GM12878 (cell line): ENCODE data around the gene IGIP. TPM values are rescaled to one million over a fixed set of nuclear protein-coding genes. Genes with fewer than 3 reads are reported as not detected.

Source experiments
- ATAC-seq: fragments of 200-7000 bp; cut with Tn5 transposase; 3 replicates; pipeline ENCODE4 v1.9.1; 2020; ENCODE audit warnings: mild to moderate bottlenecking, moderate library complexity
- BruUV-seq: library from RNA; stranded (reverse); fragments of 400-500 nt; replicated peaks from 2 replicates; lab custom pipeline; 2021; lab: Mats Ljungman, UMichigan
- CTCF ChIA-PET: fragments of 300-600 bp; sonication (Branson Sonifier 250); formaldehyde crosslinking; extraction: SDS; loops from one replicate; lab custom pipeline; 2021; ENCODE audit warnings: inconsistent platforms; lab: Yijun Ruan, JAX
- POLR2A ChIA-PET: fragments of 350-600 bp; formaldehyde crosslinking; extraction: SDS; loops from one replicate; lab custom pipeline; 2021; ENCODE audit warnings: inconsistent platforms; lab: Charles Lee
- RAD21 ChIA-PET: fragments of 300-600 bp; sonication (Branson Sonifier 250); formaldehyde crosslinking; loops from one replicate; lab custom pipeline; 2023; ENCODE audit warnings: antibody characterized with exemption; ENCODE audit not compliant: unreplicated experiment; lab: Charles Lee
- SMC1A ChIA-PET: fragments of 300-600 bp; sonication (Branson Sonifier 250); formaldehyde crosslinking; loops from one replicate; lab custom pipeline; 2023; ENCODE audit not compliant: unreplicated experiment, uncharacterized antibody; lab: Charles Lee
- DNase-seq: peaks from one replicate; pipeline ENCODE4 v3.0.0-alpha.2; 2011; ENCODE audit warnings: low read depth, low spot score
- FAIRE-seq: peaks from 3 replicates; lab custom pipeline; 2011; peaks lifted over from hg19 to GRCh38; lab: Jason Lieb, UNC
- H2AFZ ChIP-seq: 2 replicates; pipeline ENCODE4 v1.6.0; 2011; ENCODE audit warnings: low read depth, low read length, control low read depth; ENCODE audit not compliant: control insufficient read depth
- H3K27ac ChIP-seq: 2 replicates; pipeline ENCODE4 v1.5.1; 2011; ENCODE audit warnings: control low read depth; ENCODE audit not compliant: control insufficient read depth, insufficient read depth
- H3K27me3 ChIP-seq, 2 experiments: replicated peaks in 1 of 2; 2 replicates each; pipeline versions ENCODE4 v1.6.0 to v1.6.1; 2011; ENCODE audit warnings: low read length in 1 of 2; ENCODE audit not compliant: control insufficient read depth in 2 of 2, insufficient read depth in 2 of 2
- H3K36me3 ChIP-seq, 2 experiments: 2 replicates each; pipeline ENCODE4 v1.5.1; 2011; ENCODE audit warnings: low read length in 1 of 2; ENCODE audit not compliant: control insufficient read depth in 2 of 2, insufficient read depth in 2 of 2
- H3K4me1 ChIP-seq: 2 replicates; pipeline ENCODE4 v1.6.1; 2011; ENCODE audit warnings: mild to moderate bottlenecking, low read length, moderate library complexity, mixed read lengths; ENCODE audit not compliant: control insufficient read depth, insufficient read depth
- H3K4me2 ChIP-seq: 2 replicates; pipeline ENCODE4 v1.6.0; 2011; ENCODE audit warnings: control low read depth; ENCODE audit not compliant: control insufficient read depth, insufficient read depth
- H3K4me3 ChIP-seq: fragments of 200-600 bp; sonication (generic); 2 replicates; pipeline ENCODE4 v1.5.1; 2016
- H3K79me2 ChIP-seq: 2 replicates; pipeline ENCODE4 v1.6.0; 2011; ENCODE audit warnings: low read length; ENCODE audit not compliant: control insufficient read depth, insufficient read depth
- H3K9ac ChIP-seq: 2 replicates; pipeline ENCODE4 v1.8.0; 2011; ENCODE audit warnings: low read length, control low read depth, mixed read lengths; ENCODE audit not compliant: control insufficient read depth, insufficient read depth
- H3K9me3 ChIP-seq: replicated peaks from 3 replicates; pipeline ENCODE4 v1.5.1; 2011; ENCODE audit warnings: mild to moderate bottlenecking, low read length; ENCODE audit not compliant: control insufficient read depth, insufficient read depth
- H4K20me1 ChIP-seq: 2 replicates; pipeline ENCODE4 v1.6.0; 2011; ENCODE audit not compliant: control insufficient read depth, insufficient read depth
- RB1 ChIP-seq: fragments of 450-650 bp; formaldehyde crosslinking; IDR thresholded peaks from 2 replicates; pipeline ENCODE4 v1.6.1; 2017; ENCODE audit warnings: mild to moderate bottlenecking, borderline replicate concordance
- ZNF384 ChIP-seq: IDR thresholded peaks from 2 replicates; pipeline ENCODE4 v1.6.1; 2012; ENCODE audit warnings: low read depth, mild to moderate bottlenecking, low read length, improper control_type of control experiment, borderline replicate concordance
- WGBS: methylation state at CpG from one replicate; pipeline ENCODE4 v1.1.6; 2016; ENCODE audit warnings: low lambda C conversion rate; ENCODE audit not compliant: insufficient replicate concordance, insufficient coverage; ENCODE audit errors: missing lambda C conversion rate; 5-methylcytosine and 5-hydroxymethylcytosine counted together
- in situ Hi-C: fragments of 300-500 bp; cut with MboI; formaldehyde crosslinking; loops from 9 replicates; pipeline ENCODE4 v1.14.3; 2018; ENCODE audit warnings: mixed read lengths
- intact Hi-C: fragments of 100-400 bp; cut with micrococcal nuclease; formaldehyde crosslinking; loops from one replicate; pipeline ENCODE4 v1.14.2; 2022; ENCODE audit not compliant: unreplicated experiment
- polyA plus RNA-seq, 11 experiments: library from polyadenylated mRNA; depleted of rRNA in 4 of 11; unstranded in 6 of 11; stranded (reverse) in 5 of 11; fragments of >200 nt; fragmentation: Nextera tagmentation in 4 of 11; fragmentation: Illumina TruSeq in 1 of 11; extraction: Ambion mirVana in 4 of 11; extraction: Trizol in 1 of 11; gene quantifications; 1 replicate in 1 of 11; 2 replicates in 10 of 11; pipeline versions ENCODE4 v1.2.1 to v1.2.3, GENCODE V29; 2011 to 2016; ENCODE audit warnings: inconsistent platforms in 2 of 11, missing spikeins in 2 of 11, low read depth in 1 of 11
- total RNA-seq, 4 experiments: library from RNA; depleted of rRNA in 3 of 4; stranded (reverse); fragments of >200 nt in 3 of 4; fragmentation: Illumina TruSeq in 1 of 4; extraction: Trizol in 1 of 4; gene quantifications; 2 replicates each; pipeline versions ENCODE4 v1.2.1 to v1.2.3, GENCODE V29; 2013 to 2021

IGIP gene
- total and polyA plus RNA-seq, 10 of the 15 experiments (the other 5 are each of a cell fraction or from before 2014, with no cell fraction given): 0.58 to 3.3 (median 1.9) TPM

- FAIRE-seq (no peak), DNase-seq (no peak), ATAC-seq (no peak)
- Histone ChIP-seq H2AFZ (no peak overlapping the region), H3K4me1 (peaks cover 22% of the 10 kb centered on the region), H3K9me3 (no peaks in the 10 kb centered on the region), H3K79me2 (peaks cover 9% of the 10 kb centered on the region), H3K27me3 (no peaks in the 10 kb centered on the region), H4K20me1 (no peaks in the 10 kb centered on the region), H3K27ac (no peak overlapping the region), H3K4me3 (no peak overlapping the region), H3K9ac (no peak overlapping the region), H3K36me3 (no peaks in the 10 kb centered on the region), H3K4me2 (no peak overlapping the region)
- CTCF ChIA-PET: interaction anchor here (0.6 to 3.7 kb wide), 13 partner anchors 9 to 906 kb away, joined by 3 to 17 read pairs (median 4); no protein-coding TSS in a partner anchor
- WGBS: 84% methylated on average over 6 of the region's 6 CpGs
- in situ Hi-C loops: no loop called here
- SMC1A ChIA-PET: interaction anchor here (0.5 to 1.6 kb wide), 7 partner anchors 9 to 461 kb away, joined by 3 to 6 read pairs (median 3); partner anchors contain the start of gene TMCO6
- POLR2A ChIA-PET: interaction anchor here (0.7 to 1.6 kb wide), 10 partner anchors 9 to 1145 kb away, joined by 3 to 10 read pairs (median 6); no protein-coding TSS in a partner anchor
- TF ChIP-seq ZNF384 (0 out of 2 replicates have a peak, but pooled peaks have one; percentile 47), RB1 (no peak)
- RAD21 ChIA-PET: interaction anchor here (1.2 to 2.3 kb wide), 3 partner anchors 9 to 63 kb away, joined by 3 to 7 read pairs (median 3); no protein-coding TSS in a partner anchor
- BruUV-seq: no TSS peak
- intact Hi-C loops: loop anchor here (5.0 kb wide), 1 partner anchor 179 kb away; no protein-coding TSS in a partner anchor
Observed at GRCh38 chr5:140178482-140179116, 52.9 kb downstream of the IGIP start.

Other genes starting within 250 kb of the IGIP start
- gene NRG2, start 82.6 kb upstream of the IGIP start, total RNA-seq (2014; rRNA removed): 19.7 and 20.3 TPM in 2 replicates
- gene NRG2, start 82.6 kb upstream of the IGIP start, total RNA-seq (2014; rRNA removed; fragmentation: Illumina TruSeq; extraction: Trizol): 10.8 and 11.9 TPM in 2 replicates
- gene NRG2, start 82.6 kb upstream of the IGIP start, total RNA-seq (2021): 21.0 and 21.7 TPM in 2 replicates
- gene NRG2, start 82.6 kb upstream of the IGIP start, polyA plus RNA-seq (2011; rRNA removed): 3.2 and 7.3 TPM in 2 replicates
- gene NRG2, start 82.6 kb upstream of the IGIP start, polyA plus RNA-seq (2014; fragmentation: Illumina TruSeq; extraction: Trizol): 4.9 and 11.8 TPM in 2 replicates
- gene NRG2, start 82.6 kb upstream of the IGIP start, polyA plus RNA-seq (2014; fragmentation: Nextera tagmentation; extraction: Ambion mirVana): under 1 TPM; 0.10 to 0.15 TPM
- gene NRG2, start 82.6 kb upstream of the IGIP start, polyA plus RNA-seq (2014; rRNA removed): 15.4 and 18.7 TPM in 2 replicates
- gene NRG2, start 82.6 kb upstream of the IGIP start, polyA plus RNA-seq (2016; fragmentation: Nextera tagmentation; extraction: Ambion mirVana): 1 to 10 TPM; 3.1 to 3.7 TPM
- 11.7 and 11.9 TPM in 2 replicates for gene PURA, start 11.8 kb upstream of the IGIP start, total RNA-seq (2014; rRNA removed)
- 6.3 and 6.9 TPM in 2 replicates for gene PURA, start 11.8 kb upstream of the IGIP start, total RNA-seq (2014; rRNA removed; fragmentation: Illumina TruSeq; extraction: Trizol)
- 11.8 TPM in 2 replicates for gene PURA, start 11.8 kb upstream of the IGIP start, total RNA-seq (2021)
- 4.9 and 6.8 TPM in 2 replicates for gene PURA, start 11.8 kb upstream of the IGIP start, polyA plus RNA-seq (2011; rRNA removed)
- 6.7 and 7.8 TPM in 2 replicates for gene PURA, start 11.8 kb upstream of the IGIP start, polyA plus RNA-seq (2014; fragmentation: Illumina TruSeq; extraction: Trizol)
- gene PURA, start 11.8 kb upstream of the IGIP start, polyA plus RNA-seq (2014; fragmentation: Nextera tagmentation; extraction: Ambion mirVana): 1 to 10 TPM; 3.7 to 4.1 TPM
- gene PURA, start 11.8 kb upstream of the IGIP start, polyA plus RNA-seq (2014; rRNA removed): 5.9 and 7.5 TPM in 2 replicates
- 1 to 10 TPM; 3.3 to 5.6 TPM for gene PURA, start 11.8 kb upstream of the IGIP start, polyA plus RNA-seq (2016; fragmentation: Nextera tagmentation; extraction: Ambion mirVana)
- gene CYSTM1, start 49.3 kb downstream of the IGIP start, total RNA-seq (2014; rRNA removed): 97.8 and 105 TPM in 2 replicates
- gene CYSTM1, start 49.3 kb downstream of the IGIP start, total RNA-seq (2014; rRNA removed; fragmentation: Illumina TruSeq; extraction: Trizol): 81.4 and 90.2 TPM in 2 replicates
- 52.7 and 59.8 TPM in 2 replicates for gene CYSTM1, start 49.3 kb downstream of the IGIP start, total RNA-seq (2021)
- 91.3 and 120 TPM in 2 replicates for gene CYSTM1, start 49.3 kb downstream of the IGIP start, polyA plus RNA-seq (2011; rRNA removed)
- gene CYSTM1, start 49.3 kb downstream of the IGIP start, polyA plus RNA-seq (2014; fragmentation: Illumina TruSeq; extraction: Trizol): 71.3 and 92.5 TPM in 2 replicates
- gene CYSTM1, start 49.3 kb downstream of the IGIP start, polyA plus RNA-seq (2014; fragmentation: Nextera tagmentation; extraction: Ambion mirVana): 100 to 1,000 TPM; 204 to 261 TPM
- 103 and 112 TPM in 2 replicates for gene CYSTM1, start 49.3 kb downstream of the IGIP start, polyA plus RNA-seq (2014; rRNA removed)
- 10 to 100 TPM; 67.5 to 85.4 TPM for gene CYSTM1, start 49.3 kb downstream of the IGIP start, polyA plus RNA-seq (2016; fragmentation: Nextera tagmentation; extraction: Ambion mirVana)
- 79.9 and 86.9 TPM in 2 replicates for gene PFDN1, start 177.2 kb downstream of the IGIP start, total RNA-seq (2014; rRNA removed)
- 73.0 and 91.1 TPM in 2 replicates for gene PFDN1, start 177.2 kb downstream of the IGIP start, total RNA-seq (2014; rRNA removed; fragmentation: Illumina TruSeq; extraction: Trizol)
- gene PFDN1, start 177.2 kb downstream of the IGIP start, total RNA-seq (2021): 58.5 and 62.9 TPM in 2 replicates
- gene PFDN1, start 177.2 kb downstream of the IGIP start, polyA plus RNA-seq (2011; rRNA removed): 63.8 and 65.9 TPM in 2 replicates
- 150 and 190 TPM in 2 replicates for gene PFDN1, start 177.2 kb downstream of the IGIP start, polyA plus RNA-seq (2014; fragmentation: Illumina TruSeq; extraction: Trizol)
- 100 to 1,000 TPM; 192 to 193 TPM for gene PFDN1, start 177.2 kb downstream of the IGIP start, polyA plus RNA-seq (2014; fragmentation: Nextera tagmentation; extraction: Ambion mirVana)
- 85.8 and 86.8 TPM in 2 replicates for gene PFDN1, start 177.2 kb downstream of the IGIP start, polyA plus RNA-seq (2014; rRNA removed)
- gene PFDN1, start 177.2 kb downstream of the IGIP start, polyA plus RNA-seq (2016; fragmentation: Nextera tagmentation; extraction: Ambion mirVana): 100 to 1,000 TPM; 112 to 131 TPM
- gene HBEGF, start 220.7 kb downstream of the IGIP start, total RNA-seq (2014; rRNA removed): 2.5 and 3.1 TPM in 2 replicates
- 2.5 and 2.9 TPM in 2 replicates for gene HBEGF, start 220.7 kb downstream of the IGIP start, total RNA-seq (2014; rRNA removed; fragmentation: Illumina TruSeq; extraction: Trizol)
- gene HBEGF, start 220.7 kb downstream of the IGIP start, total RNA-seq (2021): 2.6 and 2.7 TPM in 2 replicates
- gene HBEGF, start 220.7 kb downstream of the IGIP start, polyA plus RNA-seq (2011; rRNA removed): 2.2 and 2.5 TPM in 2 replicates
- 3.1 and 4.5 TPM in 2 replicates for gene HBEGF, start 220.7 kb downstream of the IGIP start, polyA plus RNA-seq (2014; fragmentation: Illumina TruSeq; extraction: Trizol)
- 1 to 10 TPM in 1 of 2 experiments, under 1 TPM in 1; 0.87 to 1.5 TPM for gene HBEGF, start 220.7 kb downstream of the IGIP start, polyA plus RNA-seq (2014; fragmentation: Nextera tagmentation; extraction: Ambion mirVana)
- gene HBEGF, start 220.7 kb downstream of the IGIP start, polyA plus RNA-seq (2014; rRNA removed): 1.6 and 2.0 TPM in 2 replicates
- 1 to 10 TPM; 1.3 to 1.6 TPM for gene HBEGF, start 220.7 kb downstream of the IGIP start, polyA plus RNA-seq (2016; fragmentation: Nextera tagmentation; extraction: Ambion mirVana)
- gene SLC4A9, start 234.3 kb downstream of the IGIP start, total RNA-seq (2014; rRNA removed): 0.05 TPM in 1 of 2 replicates, not detected in the other
- gene SLC4A9, start 234.3 kb downstream of the IGIP start, total RNA-seq (2014; rRNA removed; fragmentation: Illumina TruSeq; extraction: Trizol): not detected in 2 replicates
- 0.05 TPM in 1 of 2 replicates, not detected in the other for gene SLC4A9, start 234.3 kb downstream of the IGIP start, total RNA-seq (2021)
- gene SLC4A9, start 234.3 kb downstream of the IGIP start, polyA plus RNA-seq (2011; rRNA removed): not detected in 2 replicates
- gene SLC4A9, start 234.3 kb downstream of the IGIP start, polyA plus RNA-seq (2014; fragmentation: Illumina TruSeq; extraction: Trizol): not detected in 2 replicates
- under 1 TPM in 1 of 2 experiments, not detected in 1; 0.05 TPM for gene SLC4A9, start 234.3 kb downstream of the IGIP start, polyA plus RNA-seq (2014; fragmentation: Nextera tagmentation; extraction: Ambion mirVana)
- 0.03 TPM in 1 of 2 replicates, not detected in the other for gene SLC4A9, start 234.3 kb downstream of the IGIP start, polyA plus RNA-seq (2014; rRNA removed)
- gene SLC4A9, start 234.3 kb downstream of the IGIP start, polyA plus RNA-seq (2016; fragmentation: Nextera tagmentation; extraction: Ambion mirVana): not detected